D721Med (cell line): ENCODE data around the gene CALN1.
"Not testable (repeated sequence)": the region's sequence is repeated elsewhere in the genome, so short reads cannot be mapped to it uniquely, and the experiment has no call there.

ENCODE experiments used
- DNase-seq: peaks from one replicate; pipeline ENCODE4 v3.0.0; 2011; ENCODE audit warnings: low spot score; ENCODE audit not compliant: insufficient read length
- FAIRE-seq: peaks from 2 replicates; lab custom pipeline; 2011; peaks lifted over from hg19 to GRCh38; lab: Jason Lieb, UNC
- TF ChIP-seq, protein P1 (sequence below): IDR thresholded peaks from 2 replicates; pipeline ENCODE4 v1.5.1; 2012; ENCODE audit warnings: mild to moderate bottlenecking, control low read depth; ENCODE audit not compliant: insufficient read depth; ENCODE audit errors: missing control alignments

The CALN1 gene

DNA sequence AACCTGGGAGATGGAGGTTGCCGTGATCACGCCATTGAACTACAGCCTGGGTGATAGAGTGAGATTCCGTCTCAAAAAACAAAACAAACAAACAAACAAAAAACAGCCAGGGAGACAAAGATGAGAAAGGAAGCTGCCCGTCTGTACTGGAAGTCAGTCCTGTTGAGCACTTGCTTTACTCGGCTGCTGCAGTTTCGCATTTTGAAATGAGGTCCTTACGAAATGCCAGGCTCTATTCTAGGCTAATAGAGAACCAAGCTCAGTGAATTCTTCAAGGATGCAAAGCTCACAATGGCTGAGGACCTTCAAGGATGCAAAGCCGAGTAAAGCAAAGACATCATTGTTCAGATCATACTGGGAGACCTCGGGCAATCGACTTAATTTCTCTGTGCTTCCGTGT is 333.3 kb downstream of the CALN1 start:
- TF ChIP-seq, protein P1, sequence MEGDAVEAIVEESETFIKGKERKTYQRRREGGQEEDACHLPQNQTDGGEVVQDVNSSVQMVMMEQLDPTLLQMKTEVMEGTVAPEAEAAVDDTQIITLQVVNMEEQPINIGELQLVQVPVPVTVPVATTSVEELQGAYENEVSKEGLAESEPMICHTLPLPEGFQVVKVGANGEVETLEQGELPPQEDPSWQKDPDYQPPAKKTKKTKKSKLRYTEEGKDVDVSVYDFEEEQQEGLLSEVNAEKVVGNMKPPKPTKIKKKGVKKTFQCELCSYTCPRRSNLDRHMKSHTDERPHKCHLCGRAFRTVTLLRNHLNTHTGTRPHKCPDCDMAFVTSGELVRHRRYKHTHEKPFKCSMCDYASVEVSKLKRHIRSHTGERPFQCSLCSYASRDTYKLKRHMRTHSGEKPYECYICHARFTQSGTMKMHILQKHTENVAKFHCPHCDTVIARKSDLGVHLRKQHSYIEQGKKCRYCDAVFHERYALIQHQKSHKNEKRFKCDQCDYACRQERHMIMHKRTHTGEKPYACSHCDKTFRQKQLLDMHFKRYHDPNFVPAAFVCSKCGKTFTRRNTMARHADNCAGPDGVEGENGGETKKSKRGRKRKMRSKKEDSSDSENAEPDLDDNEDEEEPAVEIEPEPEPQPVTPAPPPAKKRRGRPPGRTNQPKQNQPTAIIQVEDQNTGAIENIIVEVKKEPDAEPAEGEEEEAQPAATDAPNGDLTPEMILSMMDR: no peak
- FAIRE-seq: no peak
- no peak for DNase-seq

DNA sequence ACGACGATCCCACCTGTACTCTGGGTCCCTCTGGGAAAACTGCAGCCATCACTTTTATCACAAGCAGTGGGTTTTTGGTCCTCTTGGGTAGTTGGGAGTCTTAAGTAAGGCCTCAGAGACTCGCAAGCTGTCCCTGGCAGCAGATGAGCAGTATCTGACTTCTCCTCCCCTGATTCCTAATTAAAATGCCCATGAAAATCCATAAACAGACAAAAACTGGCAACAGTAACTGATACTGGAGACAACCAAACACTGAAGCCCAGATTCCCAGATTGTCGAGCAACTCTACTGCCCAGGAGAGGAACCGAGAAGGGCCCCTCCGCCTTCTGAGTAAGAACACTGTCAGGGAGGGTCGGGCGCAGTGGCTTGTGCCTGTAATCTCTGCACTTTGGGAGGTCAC is 333.8 kb downstream of the CALN1 start:
- TF ChIP-seq, protein P1: no peak
- no peak for FAIRE-seq
- DNase-seq: no peak

GRCh38 chr7:72077786-72078185 is 334.4 kb downstream of the CALN1 start:
- FAIRE-seq: no peak
- TF ChIP-seq, protein P1: no peak
- DNase-seq: no peak

DNA sequence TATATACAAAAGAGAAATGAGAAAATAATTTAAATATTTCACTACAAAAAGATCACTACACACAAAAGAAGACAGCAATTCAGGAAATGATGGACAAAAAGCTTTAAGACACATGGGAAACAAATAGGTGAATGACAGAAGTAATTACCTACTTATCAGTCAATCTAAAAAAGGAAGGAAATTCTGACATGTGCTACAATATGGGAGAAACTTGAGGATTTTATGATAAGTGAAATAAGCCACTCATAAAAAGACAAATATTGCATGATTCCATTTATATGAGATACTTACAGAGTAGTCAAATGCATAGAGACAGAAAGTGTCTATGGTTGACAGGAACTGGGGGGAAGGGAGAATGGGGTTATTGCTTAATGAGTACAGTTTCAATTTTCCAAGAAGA is 339.2 kb downstream of the CALN1 start:
- DNase-seq (no peak), FAIRE-seq (no peak)
- TF ChIP-seq, protein P1: no peak

- no peak for DNase-seq
- no peak for FAIRE-seq
- TF ChIP-seq, protein P1: no peak
Observed at GRCh38 chr7:72069263-72069662, 342.9 kb downstream of the CALN1 start.

DNA sequence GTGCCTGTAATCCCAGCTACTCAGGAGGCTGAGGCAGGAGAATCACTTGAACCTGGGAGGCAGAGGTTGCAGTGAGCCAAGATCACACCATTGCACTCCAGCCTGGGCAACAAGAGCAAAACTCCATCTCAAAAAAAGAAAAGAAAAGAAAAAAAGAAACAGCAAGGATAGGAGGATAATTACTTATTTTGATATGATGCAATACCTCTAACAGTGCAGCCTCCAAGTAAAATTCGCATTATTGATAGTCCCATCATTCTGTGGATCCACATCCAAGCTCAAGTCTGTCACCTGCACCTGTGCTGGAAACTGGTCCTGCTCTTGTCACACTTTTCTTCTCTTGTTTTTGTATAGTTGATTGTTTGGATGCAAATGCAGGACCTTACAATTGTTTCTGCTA is 346.4 kb downstream of the CALN1 start:
- not testable (repeated sequence) for DNase-seq, FAIRE-seq

GRCh38 chr7:72064916-72065315 is 347.2 kb downstream of the CALN1 start:
- TF ChIP-seq, protein P1: no peak
- no peak for FAIRE-seq
- DNase-seq: no peak

DNA sequence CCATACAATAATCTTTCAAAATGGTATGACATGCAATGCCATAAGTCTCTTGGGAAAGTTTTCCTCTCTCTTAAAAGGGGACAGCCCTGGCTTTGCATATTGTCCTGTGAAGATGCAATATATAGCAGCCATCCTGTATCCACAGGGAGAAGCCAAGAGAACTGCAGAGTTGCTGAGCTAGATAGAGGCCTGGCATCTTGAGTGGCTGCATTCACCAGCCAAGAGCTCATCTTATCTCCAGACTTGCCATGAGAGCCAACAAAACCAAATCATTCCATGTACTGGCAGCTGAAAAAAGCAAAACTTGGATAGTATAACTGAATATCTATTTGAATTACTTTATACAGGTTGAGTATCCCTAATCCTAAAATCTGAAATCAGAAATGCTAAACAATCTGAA is 348.8 kb downstream of the CALN1 start:
- DNase-seq (no peak), FAIRE-seq (no peak)
- TF ChIP-seq, protein P1: no peak
